Stimulated activated CD4-positive, alpha-beta T cell treated with anti-CD3 and anti-CD28 coated beads, Interleukin-2, amount 100 ng/mL, for 24 hours (primary cell): Measurements from ENCODE around the gene SLC25A42.
A peak's percentile ranks its signal among the peaks of the same experiment; 100 is the strongest.
"Not testable (repeated sequence)": the region's sequence is repeated elsewhere in the genome, so short reads cannot be mapped to it uniquely, and the experiment has no call there.

ENCODE experiments used
- DNase-seq, 2 donors: peaks; one replicate each; pipeline ENCODE4 v3.0.0-alpha.2; 2020

The SLC25A42 gene

DNA sequence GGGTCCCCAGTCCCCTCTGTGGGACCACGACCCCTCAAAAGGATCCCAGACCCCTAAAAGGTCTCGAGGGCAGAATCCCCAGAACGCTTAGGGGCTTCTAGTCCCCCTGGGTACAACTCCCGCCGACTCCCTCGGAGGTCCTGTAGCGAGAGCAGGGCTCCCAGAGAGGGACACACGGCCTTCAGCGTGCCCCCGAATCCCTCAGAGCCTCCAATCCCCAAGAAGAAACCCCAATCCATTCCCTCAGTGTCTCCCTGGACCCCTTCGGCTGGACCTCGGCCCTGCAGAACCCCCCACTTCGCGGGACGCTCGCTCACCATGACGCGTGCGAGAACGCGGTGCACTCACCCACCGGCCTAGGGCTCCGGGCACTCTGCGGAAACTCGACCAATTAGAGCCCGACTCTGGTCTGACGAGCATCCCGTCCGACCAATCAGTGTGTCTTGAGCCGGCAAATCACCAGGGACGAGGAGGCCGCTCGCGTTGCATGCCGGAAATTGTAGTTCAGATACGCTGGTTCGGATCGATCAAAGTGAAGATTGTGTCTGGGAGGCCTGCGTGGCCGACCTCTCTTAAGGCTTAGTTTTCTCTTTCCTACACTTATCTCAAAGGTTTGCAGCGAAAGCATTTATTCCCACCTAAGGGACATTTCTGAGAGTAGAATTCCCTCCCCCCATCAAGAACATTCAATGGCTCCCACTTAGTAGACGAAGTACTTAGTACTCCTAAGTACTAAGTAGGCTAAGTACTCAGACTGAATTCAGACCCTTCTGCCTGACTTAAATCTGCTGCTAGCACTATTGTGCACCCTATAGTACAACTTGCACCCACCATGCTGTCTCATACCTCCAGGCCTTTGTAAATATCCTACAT, 74.6 kb downstream of the SLC25A42 start, which contains the start of gene TMEM161A:
TMEM161A (minus strand) TSS at position 370 of the 873 bp plus-strand sequence; CDS start at position 320, 50 bp downstream.
- peak; percentile 96 for DNase-seq

DNA sequence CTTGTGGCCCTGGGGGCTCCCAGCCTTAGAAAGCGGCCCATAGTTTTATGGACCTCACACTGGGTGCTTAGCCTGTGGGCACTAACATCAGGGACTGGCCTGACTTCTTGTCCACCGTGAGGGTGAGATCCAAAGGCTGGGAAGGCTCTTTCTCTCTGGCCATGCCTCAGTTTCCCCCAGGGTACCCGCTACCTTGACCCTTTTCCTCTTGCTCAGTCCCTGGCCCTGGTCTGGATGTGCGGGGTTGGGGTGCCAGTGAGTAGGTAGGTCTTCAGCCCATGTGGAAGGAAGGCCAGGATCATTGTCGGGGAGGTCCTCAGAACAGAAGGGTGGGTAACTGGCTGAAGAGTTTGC, 76.1 kb downstream of the SLC25A42 start:
- DNase-seq, result no peak

- DNase-seq, result no peak
These were observed 76.7 kb downstream of the SLC25A42 start for GRCh38 chr19:19140476-19140875.

GRCh38 chr19:19142347-19142746, 78.6 kb downstream of the SLC25A42 start:
- DNase-seq, result no peak

GRCh38 chr19:19145281-19145680, 81.5 kb downstream of the SLC25A42 start:
- DNase-seq, result no peak

DNA sequence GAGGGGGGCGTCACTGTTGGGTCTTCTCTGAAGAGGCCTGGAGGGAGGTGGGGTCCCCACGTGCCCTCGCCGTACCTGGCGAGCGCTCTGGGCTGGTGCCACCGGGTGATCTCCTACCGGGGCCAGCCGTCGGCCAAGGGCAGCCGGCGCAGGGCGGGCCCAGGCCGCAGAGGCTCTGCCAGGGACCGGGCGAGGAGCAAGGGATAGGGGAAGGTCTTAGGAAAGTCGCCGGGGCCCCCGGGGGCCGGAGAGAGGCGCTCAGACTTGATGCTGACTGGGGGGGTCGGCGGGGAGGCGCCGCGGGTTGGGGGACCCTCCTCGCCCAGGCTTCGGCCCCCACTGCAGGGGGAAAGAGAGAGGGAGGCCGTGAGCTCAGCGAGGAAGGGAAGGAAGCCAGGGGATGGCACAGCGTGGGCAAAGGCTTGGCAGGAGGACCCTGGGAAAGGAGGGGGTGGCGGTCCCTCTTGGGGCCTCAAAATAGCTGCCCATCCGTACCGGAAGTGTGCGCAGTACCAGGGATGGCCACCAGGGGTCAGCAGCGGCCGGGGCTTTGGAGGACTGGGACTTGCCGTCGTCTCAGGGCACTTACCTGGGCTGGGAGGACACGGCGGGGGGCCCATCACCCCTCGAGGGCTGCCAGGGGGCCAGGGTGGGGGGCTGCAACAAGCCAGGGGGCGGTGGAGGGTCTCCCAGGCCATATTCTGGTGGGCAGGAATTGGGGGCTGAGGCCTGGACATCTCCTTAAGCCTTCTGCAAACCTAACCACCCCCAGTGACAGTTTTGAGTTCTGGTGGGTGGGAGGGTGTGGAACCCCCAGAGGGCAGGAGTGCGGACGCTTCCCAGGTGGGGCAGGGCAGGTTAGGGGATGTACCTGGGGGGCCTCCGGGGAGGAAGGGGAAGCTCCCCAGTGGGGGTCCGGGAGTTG, 82.2 kb downstream of the SLC25A42 start:
- peak; percentile 93 for DNase-seq

GRCh38 chr19:19146865-19147264, 83.1 kb downstream of the SLC25A42 start:
- no peak for DNase-seq

GRCh38 chr19:19147344-19147743, 83.5 kb downstream of the SLC25A42 start:
- no peak for DNase-seq

DNA sequence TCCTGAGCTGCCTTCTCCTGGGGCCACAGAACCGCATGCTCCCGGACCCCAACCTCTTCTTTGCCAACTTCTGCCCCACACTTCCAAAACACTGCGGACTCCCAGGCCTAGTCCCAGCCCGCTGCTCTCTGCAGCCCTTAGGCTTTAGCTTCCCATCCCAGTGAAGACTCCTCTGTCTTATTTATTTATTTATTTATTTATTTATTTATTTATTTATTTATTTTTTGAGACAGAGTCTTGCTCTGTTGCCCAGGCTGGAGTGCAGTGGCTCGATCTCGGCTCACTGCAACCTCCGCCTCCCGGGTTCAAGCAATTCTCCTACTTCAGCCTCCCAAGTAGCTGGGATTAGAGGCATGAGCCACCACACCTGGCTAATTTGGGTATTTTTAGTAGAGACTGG, 84.7 kb downstream of the SLC25A42 start:
- DNase-seq, result not testable (repeated sequence)

DNA sequence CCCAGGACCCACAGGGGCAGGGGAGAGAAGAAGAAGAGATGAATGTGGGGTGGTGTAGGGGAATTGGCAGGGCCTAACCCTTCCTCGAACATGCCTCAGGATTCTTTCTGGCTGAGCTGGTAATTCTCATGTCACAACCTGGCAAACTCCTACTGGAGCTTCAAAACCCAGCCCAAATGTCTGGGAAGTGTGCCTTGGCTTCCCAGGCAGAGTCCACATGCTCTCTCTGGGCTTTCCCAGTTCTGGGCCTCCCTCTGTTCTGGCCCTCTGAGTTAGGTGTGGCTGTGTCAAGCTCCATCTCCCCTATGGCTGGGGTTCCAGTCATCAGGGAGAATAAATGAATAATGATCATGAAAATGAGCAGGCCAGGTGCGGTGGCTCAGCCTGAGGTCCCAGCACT, 85.6 kb downstream of the SLC25A42 start:
- no peak for DNase-seq

GRCh38 chr19:19151418-19151817, 87.6 kb downstream of the SLC25A42 start:
- no peak for DNase-seq

DNA sequence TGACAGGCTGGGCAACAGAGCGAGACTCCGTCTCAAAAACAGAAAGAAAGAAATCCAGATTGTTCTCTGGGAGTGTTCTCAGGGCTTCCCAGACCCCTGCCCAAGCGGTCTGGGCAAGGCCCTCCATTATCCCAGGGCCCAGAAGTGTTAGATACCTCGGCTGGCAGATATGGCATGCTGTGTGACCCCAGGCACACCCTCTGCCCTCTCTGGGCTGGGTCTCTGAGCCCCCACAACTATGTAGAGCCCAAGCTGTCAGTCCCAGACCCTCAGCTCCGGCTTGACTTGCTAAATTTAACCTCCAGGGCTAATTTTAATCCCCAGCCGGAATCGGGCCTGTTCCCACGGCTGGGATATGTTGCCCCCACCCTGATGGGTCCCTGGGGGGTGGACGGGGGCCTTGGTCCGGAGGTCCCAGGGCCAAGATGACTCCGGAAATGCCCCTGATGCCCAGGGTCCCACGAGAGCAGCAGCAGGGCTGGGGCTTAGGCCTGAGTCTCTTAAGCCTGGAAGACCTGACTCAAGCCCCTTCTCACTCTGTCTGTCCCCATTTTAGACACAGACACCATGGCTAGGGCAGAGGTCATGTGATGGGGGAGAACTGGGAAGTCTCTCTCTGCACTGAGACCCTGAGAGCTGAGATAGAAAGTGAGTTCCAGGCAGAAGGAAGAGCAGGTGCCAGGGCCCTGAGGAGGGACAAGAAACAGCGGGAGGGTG, 89.0 kb downstream of the SLC25A42 start:
- no peak for DNase-seq

- DNase-seq, result no peak
These were observed 91.1 kb downstream of the SLC25A42 start for GRCh38 chr19:19154768-19155494.

DNA sequence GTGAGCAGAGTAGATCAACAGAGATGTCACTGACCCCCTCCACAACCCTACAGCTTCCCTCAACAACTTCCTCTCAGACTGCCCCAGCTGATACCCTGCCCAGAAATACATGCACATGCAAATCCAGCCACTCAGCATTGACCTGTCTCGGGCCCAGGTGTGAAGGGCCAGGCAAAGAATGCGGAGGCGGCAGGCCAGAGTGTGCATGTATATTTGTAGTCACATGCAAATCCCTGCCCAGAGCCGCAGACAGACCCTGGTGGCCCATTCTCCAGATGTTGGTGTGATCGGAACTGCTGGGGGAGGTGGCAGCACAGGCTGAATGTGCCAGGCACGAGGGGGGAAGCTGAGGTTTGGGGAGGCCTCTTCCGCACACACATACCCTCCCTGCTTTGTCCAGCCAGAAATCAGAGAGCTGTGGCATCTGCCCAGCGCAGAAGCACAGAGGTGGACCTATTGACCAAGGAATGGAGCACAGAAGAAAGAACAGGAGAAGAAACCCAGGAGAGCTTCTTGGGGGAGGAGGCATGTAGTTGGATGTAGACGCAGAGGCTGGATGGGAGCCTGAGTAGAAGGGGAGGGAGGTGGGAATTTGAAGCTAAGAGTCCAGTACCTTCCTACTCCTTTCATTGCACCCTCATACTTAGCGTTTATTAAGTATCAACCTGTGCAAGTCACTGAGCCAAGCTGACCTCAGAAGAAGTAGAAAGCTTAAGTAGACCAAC, 91.9 kb downstream of the SLC25A42 start:
- no peak for DNase-seq

DNA sequence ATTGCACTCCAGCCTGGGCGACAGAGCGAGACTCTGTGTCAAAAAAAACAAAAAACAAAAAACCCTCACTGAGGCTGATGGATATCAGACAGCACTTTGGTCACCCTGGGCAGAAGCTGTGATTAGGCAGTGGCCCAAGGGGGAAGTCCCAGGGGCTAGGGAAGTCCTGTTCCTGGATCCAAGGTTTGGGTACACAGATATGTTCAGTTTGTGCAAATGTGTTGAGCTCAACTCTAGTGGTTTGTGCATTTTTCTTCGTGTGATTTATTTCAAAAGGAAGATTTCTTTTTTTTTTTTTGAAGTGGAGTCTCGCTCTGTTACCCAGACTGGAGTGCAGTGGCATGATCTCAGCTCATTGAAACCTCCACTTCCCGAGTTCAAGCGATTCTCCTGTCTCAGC, 94.0 kb downstream of the SLC25A42 start:
- no peak for DNase-seq

- no peak for DNase-seq
These were observed 95.7 kb downstream of the SLC25A42 start for GRCh38 chr19:19159534-19159933.

DNA sequence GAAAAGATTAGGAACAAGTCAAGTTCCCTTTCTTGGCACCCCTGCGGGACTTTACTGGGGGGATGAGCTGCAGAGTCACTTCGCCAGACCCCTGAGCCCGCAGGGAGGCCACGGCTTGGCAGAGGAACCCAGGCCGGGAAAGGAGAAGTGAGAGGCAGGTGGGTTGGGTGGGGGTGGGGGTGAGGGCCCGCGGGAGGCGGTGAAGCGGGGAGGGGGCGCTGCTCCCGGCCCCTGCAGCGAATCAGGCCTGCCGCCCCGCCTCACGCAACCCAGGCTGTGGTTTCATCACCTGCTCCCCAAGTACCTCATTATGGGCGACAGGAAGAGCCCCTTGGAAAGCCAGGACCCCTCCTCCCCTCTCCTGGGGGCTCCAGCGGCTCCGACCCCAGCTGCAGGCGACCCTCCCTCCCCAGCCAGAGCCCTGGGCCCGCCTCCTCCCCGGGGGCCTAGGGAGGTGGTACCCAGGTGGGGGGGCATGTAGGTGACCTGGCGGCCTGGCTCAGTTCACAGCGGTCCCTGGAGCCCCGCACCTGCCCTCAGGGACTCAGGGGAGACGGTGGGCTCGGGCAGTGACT, 96.8 kb downstream of the SLC25A42 start:
- no peak for DNase-seq

GRCh38 chr19:19162495-19162894, 98.7 kb downstream of the SLC25A42 start:
- no peak for DNase-seq
